ENCODE measurements around the gene KLHDC3. TPM values are rescaled to one million over a fixed set of nuclear protein-coding genes. Genes with fewer than 3 reads are reported as not detected.
A peak's percentile ranks its signal among the peaks of the same experiment; 100 is the strongest.

KLHDC3 gene
- total and polyA plus RNA-seq, 2 of the 13 experiments (the other 11 are each of a cell fraction or from before 2014, with no cell fraction given), result 78.3 to 91.5 TPM

- TF ChIP-seq ZNF512 (CRISPR knock-in tag; IDR thresholded peaks at IDR 0.05) (no peak), ZNF768 (CRISPR knock-in tag; IDR thresholded peaks at IDR 0.05) (peak; percentile 85), CHD4 (IDR thresholded peaks at IDR 0.05; ENCODE audit: borderline replicate concordance, low read length) (no peak), AGO2 (optimal IDR thresholded peaks at IDR 0.05; ENCODE audit: low read depth, low read length) (peak; percentile 100), THAP7 (CRISPR knock-in tag; IDR thresholded peaks at IDR 0.05) (peak; percentile 86), KDM2A (CRISPR knock-in tag; IDR thresholded peaks at IDR 0.05; ENCODE audit: borderline replicate concordance, low read depth) (peak; percentile 100), SKI (IDR thresholded peaks at IDR 0.05; ENCODE audit: partially characterized antibody) (peak; percentile 70), GATA4 (IDR thresholded peaks at IDR 0.05; ENCODE audit: borderline replicate concordance, low read depth) (peak; percentile 84), ZNF280B (CRISPR knock-in tag; IDR thresholded peaks at IDR 0.05; ENCODE audit: borderline replicate concordance) (peak; percentile 97), ZNF274 (CRISPR knock-in tag; IDR thresholded peaks at IDR 0.05) (peak; percentile 94), NONO (IDR thresholded peaks at IDR 0.05) (no peak), NONO (CRISPR knock-in tag; conservative IDR thresholded peaks at IDR 0.05) (peak; percentile 60; the same call in 1 of the 2 replicates), ZNF280D (CRISPR knock-in tag; IDR thresholded peaks at IDR 0.05) (peak; percentile 86), ZNF580 (CRISPR knock-in tag; IDR thresholded peaks at IDR 0.05; ENCODE audit: borderline replicate concordance, low read depth) (peak; percentile 86; the same call in 1 of the 2 replicates), ZNF501 (CRISPR knock-in tag; IDR thresholded peaks at IDR 0.05) (peak; percentile 94), ZSCAN21 (CRISPR knock-in tag; IDR thresholded peaks at IDR 0.05; ENCODE audit: borderline replicate concordance) (peak; percentile 87; the same call in 1 of the 2 replicates), SOX13 (IDR thresholded peaks at IDR 0.05) (no peak; the same call in 1 of the 2 replicates), SOX13 (CRISPR knock-in tag; conservative IDR thresholded peaks at IDR 0.05 in 1 of 2, IDR thresholded peaks at IDR 0.05 in 1 of 2) (peak in 1 of 2 experiments; percentile 70; a peak in 3 of 4 replicates), ZBTB46 (CRISPR knock-in tag; IDR thresholded peaks at IDR 0.05; ENCODE audit: borderline replicate concordance) (no peak; the same call in 1 of the 2 replicates)
Observed at GRCh38 chr6:43053545-43054205, 39.6 kb downstream of the KLHDC3 start, which contains the start of gene CUL7 (continued).
